Measurements from ENCODE around the gene IFTAP.
"Not testable (repeated sequence)": the region's sequence is repeated elsewhere in the genome, so short reads cannot be mapped to it uniquely, and the experiment has no call there.

The IFTAP gene

GRCh38 chr11:36638556-36638955, 44.3 kb downstream of the IFTAP start:
- no peak for DNase-seq (ENCODE audit: low read depth)

GRCh38 chr11:36657610-36658267, 63.4 kb downstream of the IFTAP start:
- DNase-seq (ENCODE audit: low read depth): peak; percentile 1

GRCh38 chr11:36661359-36661758, 67.1 kb downstream of the IFTAP start:
- DNase-seq (ENCODE audit: low read depth): not testable (repeated sequence)

- peak; percentile 20 for DNase-seq (ENCODE audit: low read depth)
Observed at GRCh38 chr11:36672815-36673450, 78.6 kb downstream of the IFTAP start.

- DNase-seq (ENCODE audit: low read depth): not testable (repeated sequence)
Observed at GRCh38 chr11:36679547-36679946, 85.2 kb downstream of the IFTAP start.

GRCh38 chr11:36683818-36684217, 89.5 kb downstream of the IFTAP start:
- DNase-seq (ENCODE audit: low read depth): no peak

GRCh38 chr11:36684840-36685801, 90.8 kb downstream of the IFTAP start:
- DNase-seq (ENCODE audit: low read depth): no peak

GRCh38 chr11:36688132-36688531, 93.8 kb downstream of the IFTAP start:
- no peak for DNase-seq (ENCODE audit: low read depth)

- no peak for DNase-seq (ENCODE audit: low read depth)
Observed at GRCh38 chr11:36688571-36689291, 94.4 kb downstream of the IFTAP start.

- DNase-seq (ENCODE audit: low read depth): no peak
Observed at GRCh38 chr11:36689442-36689841, 95.1 kb downstream of the IFTAP start.

- no peak for DNase-seq (ENCODE audit: low read depth)
Observed at GRCh38 chr11:36692704-36693103, 98.4 kb downstream of the IFTAP start.

GRCh38 chr11:36693139-36693843, 99.0 kb downstream of the IFTAP start:
- DNase-seq (ENCODE audit: low read depth): no peak

- DNase-seq (ENCODE audit: low read depth): no peak
Observed at GRCh38 chr11:36695111-36695510, 100.8 kb downstream of the IFTAP start.

- DNase-seq (ENCODE audit: low read depth): no peak
Observed at GRCh38 chr11:36695571-36695970, 101.3 kb downstream of the IFTAP start.

GRCh38 chr11:36696550-36696949, 102.2 kb downstream of the IFTAP start:
- DNase-seq (ENCODE audit: low read depth): no peak

- DNase-seq (ENCODE audit: low read depth): no peak
Observed at GRCh38 chr11:36699271-36699670, 105.0 kb downstream of the IFTAP start.

- no peak for DNase-seq (ENCODE audit: low read depth)
Observed at GRCh38 chr11:36700246-36700645, 105.9 kb downstream of the IFTAP start.

- DNase-seq (ENCODE audit: low read depth): peak; percentile 59
Observed at GRCh38 chr11:36702330-36703054, 108.2 kb downstream of the IFTAP start.

- no peak for DNase-seq (ENCODE audit: low read depth)
Observed at GRCh38 chr11:36703055-36703404, 108.7 kb downstream of the IFTAP start.
